KOPT-K1 (cell line): Measurements from ENCODE around the gene MYZAP.
"Not testable (repeated sequence)": the region's sequence is repeated elsewhere in the genome, so short reads cannot be mapped to it uniquely, and the experiment has no call there.

ENCODE experiments used
- H3K27ac ChIP-seq: fragments of 200-600 bp; sonication (generic); 2 replicates; pipeline ENCODE4 v1.5.1; 2016; ENCODE audit warnings: antibody characterized with exemption, mild to moderate bottlenecking, low read depth, low read length; ENCODE audit not compliant: poor library complexity, severe bottlenecking
- H3K36me3 ChIP-seq: fragments of 200-600 bp; sonication (generic); 2 replicates; pipeline ENCODE4 v1.5.1; 2017; ENCODE audit warnings: antibody characterized with exemption, mild to moderate bottlenecking, low read length, moderate library complexity; ENCODE audit not compliant: insufficient read depth
- H3K9me3 ChIP-seq: fragments of 200-600 bp; sonication (generic); 2 replicates; pipeline ENCODE4 v1.5.1; 2017; ENCODE audit warnings: antibody characterized with exemption, low read length, mild to moderate bottlenecking; ENCODE audit not compliant: insufficient read depth, poor library complexity, severe bottlenecking

The MYZAP gene

GRCh38 chr15:57614241-57614640 is 22.5 kb downstream of the MYZAP start:
- H3K9me3 ChIP-seq: no peaks in the 10 kb centered on the region

GRCh38 chr15:57615951-57616496 is 24.3 kb downstream of the MYZAP start:
- H3K27ac ChIP-seq, H3K36me3 ChIP-seq: not testable (repeated sequence)

More at GRCh38 chr15:57614241-57614640, 22.5 kb downstream of the MYZAP start:
- H3K27ac ChIP-seq: no peak overlapping the region
- no peaks in the 10 kb centered on the region for H3K36me3 ChIP-seq

GRCh38 chr15:57618325-57618724 is 26.6 kb downstream of the MYZAP start:
- no peaks in the 10 kb centered on the region for H3K9me3 ChIP-seq
- H3K27ac ChIP-seq: no peak overlapping the region
- no peaks in the 10 kb centered on the region for H3K36me3 ChIP-seq

More at GRCh38 chr15:57615951-57616496, 24.3 kb downstream of the MYZAP start:
- not testable (repeated sequence) for H3K9me3 ChIP-seq

GRCh38 chr15:57619746-57620145 is 28.0 kb downstream of the MYZAP start:
- Histone ChIP-seq H3K9me3 (no peaks in the 10 kb centered on the region), H3K27ac (no peak overlapping the region), H3K36me3 (no peaks in the 10 kb centered on the region)

- Histone ChIP-seq H3K27ac (no peak overlapping the region), H3K36me3 (no peaks in the 10 kb centered on the region), H3K9me3 (no peaks in the 10 kb centered on the region)
Measured at GRCh38 chr15:57624730-57625129, 33.0 kb downstream of the MYZAP start.

- Histone ChIP-seq H3K36me3 (no peaks in the 10 kb centered on the region), H3K9me3 (no peaks in the 10 kb centered on the region)
Measured at GRCh38 chr15:57625703-57626448, 34.2 kb downstream of the MYZAP start.

GRCh38 chr15:57626713-57627440 is 35.2 kb downstream of the MYZAP start:
- no peaks in the 10 kb centered on the region for H3K9me3 ChIP-seq
- no peaks in the 10 kb centered on the region for H3K36me3 ChIP-seq
- H3K27ac ChIP-seq: no peak overlapping the region

More at GRCh38 chr15:57625703-57626448, 34.2 kb downstream of the MYZAP start:
- H3K27ac ChIP-seq: no peak overlapping the region

GRCh38 chr15:57631386-57632110 is 39.8 kb downstream of the MYZAP start:
- H3K9me3 ChIP-seq: no peaks in the 10 kb centered on the region
- no peak overlapping the region for H3K27ac ChIP-seq
- no peaks in the 10 kb centered on the region for H3K36me3 ChIP-seq

GRCh38 chr15:57634290-57634689 is 42.6 kb downstream of the MYZAP start:
- H3K27ac ChIP-seq: no peak overlapping the region
- H3K9me3 ChIP-seq: no peaks in the 10 kb centered on the region
- H3K36me3 ChIP-seq: no peaks in the 10 kb centered on the region

GRCh38 chr15:57635300-57635909 is 43.7 kb downstream of the MYZAP start:
- no peaks in the 10 kb centered on the region for H3K36me3 ChIP-seq
- H3K9me3 ChIP-seq: no peaks in the 10 kb centered on the region
- H3K27ac ChIP-seq: no peak overlapping the region

GRCh38 chr15:57637846-57638245 is 46.1 kb downstream of the MYZAP start:
- Histone ChIP-seq H3K27ac (no peak overlapping the region), H3K36me3 (no peaks in the 10 kb centered on the region), H3K9me3 (no peaks in the 10 kb centered on the region)

- Histone ChIP-seq H3K27ac (no peak overlapping the region), H3K36me3 (no peaks in the 10 kb centered on the region), H3K9me3 (no peaks in the 10 kb centered on the region)
Measured at GRCh38 chr15:57639306-57639705, 47.6 kb downstream of the MYZAP start.

GRCh38 chr15:57640930-57641682 is 49.4 kb downstream of the MYZAP start:
- Histone ChIP-seq H3K36me3 (no peaks in the 10 kb centered on the region), H3K27ac (no peak overlapping the region), H3K9me3 (no peaks in the 10 kb centered on the region)

GRCh38 chr15:57643826-57644225 is 52.1 kb downstream of the MYZAP start:
- H3K27ac ChIP-seq: no peak overlapping the region
- H3K9me3 ChIP-seq: no peaks in the 10 kb centered on the region
- H3K36me3 ChIP-seq: no peaks in the 10 kb centered on the region
